Adrenal gland (tissue), 12 donors: Measurements from ENCODE around the gene PPP1R11. TPM values are rescaled to one million over a fixed set of nuclear protein-coding genes. Genes with fewer than 3 reads are reported as not detected.
A peak's percentile ranks its signal among the peaks of the same experiment; 100 is the strongest.
"Not testable (repeated sequence)": the region's sequence is repeated elsewhere in the genome, so short reads cannot be mapped to it uniquely, and the experiment has no call there.

ENCODE experiments used
- DNase-seq, 7 donors: peaks; one replicate each; pipeline ENCODE4 v3.0.0-alpha.2; 2019 to 2020
- H3K27ac ChIP-seq, 5 donors: fragments of 200-600 bp; sonication (generic) in 4 of 5; 1 replicate in 3 of 5; 2 replicates in 2 of 5; pipeline versions ENCODE4 v1.5.1 to v1.8.0; 2016 to 2020; ENCODE audit warnings: mild to moderate bottlenecking in 1 of 5
- H3K27me3 ChIP-seq: fragments of 200-600 bp; 2 replicates; pipeline ENCODE4 v1.8.0; 2021
- H3K36me3 ChIP-seq, 2 donors: fragments of 200-600 bp; replicated peaks in 1 of 2; 1 replicate in 1 of 2; 2 replicates in 1 of 2; pipeline versions ENCODE4 v1.5.1 to v1.8.0; 2018 to 2022
- H3K4me1 ChIP-seq, 2 donors: fragments of 200-600 bp; replicated peaks in 1 of 2; 1 replicate in 1 of 2; 2 replicates in 1 of 2; pipeline versions ENCODE4 v1.5.1 to v1.8.0; 2018 to 2021
- H3K4me3 ChIP-seq, 4 donors: fragments of 200-600 bp; sonication (generic) in 3 of 4; one replicate each; pipeline ENCODE4 v1.5.1; 2016 to 2018
- H3K9me3 ChIP-seq, 3 donors: fragments of 200-600 bp; sonication (generic) in 1 of 3; replicated peaks in 1 of 3; 1 replicate in 2 of 3; 2 replicates in 1 of 3; pipeline versions ENCODE4 v1.5.1 to v1.8.0; 2016 to 2021
- CTCF ChIP-seq, 6 experiments: fragments of 450-650 bp in 4 of 6; fragments of 200-600 bp in 2 of 6; sonication (generic) in 1 of 6; IDR thresholded peaks; 1 replicate in 5 of 6; 2 replicates in 1 of 6; pipeline versions ENCODE4 v1.5.1 to v1.8.0; 2016 to 2021; ENCODE audit warnings: antibody characterized with exemption in 6 of 6, mild to moderate bottlenecking in 2 of 6, moderate library complexity in 1 of 6
- POLR2A ChIP-seq, 2 donors: fragments of 450-650 bp; IDR thresholded peaks; one replicate each; pipeline ENCODE4 v1.6.1; 2017; ENCODE audit warnings: antibody characterized with exemption in 2 of 2, mild to moderate bottlenecking in 2 of 2, moderate library complexity in 1 of 2
- WGBS, 4 donors: extraction: QIAGEN DNeasy Blood & Tissue Kit in 2 of 4; methylation state at CpG; one replicate each; pipeline versions ENCODE4 v1.1.5 to v1.1.7; 2013 to 2017; 5-methylcytosine and 5-hydroxymethylcytosine counted together
- intact Hi-C, 2 donors: fragments of 100-400 bp; cut with DNase I; formaldehyde crosslinking; loops; one replicate each; pipeline versions ENCODE4 v1.14.1 to v1.15.0; 2022 to 2023
- polyA plus RNA-seq, 3 donors: library from polyadenylated mRNA; stranded (reverse); fragments of 200-250 nt in 2 of 3; fragments of 350-450 nt in 1 of 3; fragmentation: Illumina TruSeq in 1 of 3; extraction: RNeasy Lipid Tissue Mini Kit (QIAGEN cat#74804) in 1 of 3; gene quantifications; one replicate each; pipeline ENCODE4 v1.2.3, GENCODE V29; 2013 to 2014
- small RNA-seq, 2 donors: library from RNA; depleted of rRNA; stranded (forward); fragments of <200 nt; gene quantifications; one replicate each; pipeline ENCODE3, GENCODE V24; 2016
- total RNA-seq, 9 donors: library from RNA; depleted of rRNA in 4 of 9; stranded (reverse); fragments of >200 nt in 4 of 9; fragments of 120-200 nt in 1 of 9; fragmentation: NEBNext Ultra II Directional in 1 of 9; extraction: Animal tissue kit (Norgen Biotek cat#: 25700) in 1 of 9; gene quantifications; one replicate each; pipeline versions ENCODE4 v1.1.0 to v1.2.4, GENCODE V29; 2013 to 2023
- donor health status: healthy with polysubstance abuse.
- donor health status: Bipolar disorder and iron deficiency.
- donor health status: DM: yes; HTN: yes; CAD: no.
- donor health status: DM: no; HTN: no; CAD: no.
- donor health status: DM: no; HTN: no; CAD: no.
- donor health status: DM: yes; HTN: yes; CAD: no.

The PPP1R11 gene
- total and polyA plus RNA-seq, 12 donors = 31.2 to 97.7 (median 50.3) TPM

- DNase-seq = no peak
- Histone ChIP-seq H3K27ac (no peak within 1 kb of the TSS), H3K36me3 (no peaks in the 10 kb centered on the region), H3K27me3 (peaks cover 44% of the 10 kb centered on the region), H3K4me1 (no peaks in the 10 kb centered on the region), H3K4me3 (no peak within 1 kb of the TSS), H3K9me3 (no peaks in the 10 kb centered on the region)
- TF ChIP-seq POLR2A (IDR thresholded peaks at IDR 0.05) (no peak), CTCF (IDR thresholded peaks at IDR 0.05) (no peak)
- WGBS, 4 donors = 66 to 83% (median 75%) methylated on average over 3 of the region's 3 CpGs
- intact Hi-C loops = no loop called here
Measured at GRCh38 chr6:30113003-30113759, 46.2 kb downstream of the PPP1R11 start, which contains the start of gene TRIM31. TRIM31 (minus strand) TSS chr6:30113090; CDS start chr6:30112805, 285 bp downstream.

- no peak overlapping the region for H3K4me3 ChIP-seq
- DNase-seq = no peak
- peaks cover 44% of the 10 kb centered on the region for H3K27me3 ChIP-seq
- 29 to 53% (median 48%) methylated on average over 1 of the region's 1 CpG for WGBS, 4 donors
- H3K27ac ChIP-seq = no peak overlapping the region
- TF ChIP-seq CTCF (IDR thresholded peaks at IDR 0.05) = no peak
- TF ChIP-seq POLR2A (IDR thresholded peaks at IDR 0.05) = no peak
- intact Hi-C loops = no loop called here
- no peaks in the 10 kb centered on the region for H3K9me3 ChIP-seq
- no peaks in the 10 kb centered on the region for H3K36me3 ChIP-seq
- H3K4me1 ChIP-seq = no peaks in the 10 kb centered on the region
Measured at GRCh38 chr6:30113841-30114240, 46.8 kb downstream of the PPP1R11 start.

- H3K27ac ChIP-seq = no peak overlapping the region
- no peaks in the 10 kb centered on the region for H3K9me3 ChIP-seq
- intact Hi-C loops = no loop called here
- H3K4me3 ChIP-seq = no peak overlapping the region
- peaks cover 28% of the 10 kb centered on the region for H3K27me3 ChIP-seq
- no peaks in the 10 kb centered on the region for H3K4me1 ChIP-seq
- DNase-seq = no peak
- 59 to 74% (median 70%) methylated on average over 6 of the region's 6 CpGs for WGBS, 4 donors
- TF ChIP-seq CTCF (IDR thresholded peaks at IDR 0.05) (peak in 1 of 6 experiments; percentile 12), POLR2A (IDR thresholded peaks at IDR 0.05) (no peak)
- no peaks in the 10 kb centered on the region for H3K36me3 ChIP-seq
Measured at GRCh38 chr6:30116724-30117123, 49.7 kb downstream of the PPP1R11 start.

- H3K36me3 ChIP-seq, intact Hi-C loops, H3K4me1 ChIP-seq, H3K27ac ChIP-seq, DNase-seq, H3K4me3 ChIP-seq, H3K9me3 ChIP-seq: not testable (repeated sequence)
- peaks cover 18% of the 10 kb centered on the region for H3K27me3 ChIP-seq
- 90 to 94% (median 90%) methylated on average over 5 of the region's 5 CpGs for WGBS, 4 donors
Measured at GRCh38 chr6:30118691-30119090, 51.7 kb downstream of the PPP1R11 start.

Small RNA genes lying within 50 kb of the gene (small RNA-seq; reads per million reads assigned to genes)
- 0 reads per million in 2 donors for gene RF02218
- 0 reads per million in 2 donors for gene RF02219
- gene RF02220 = 0 reads per million in 2 donors

Other genes with a start within 250 kb of the PPP1R11 start
- gene HLA-G, start 239.4 kb upstream of the PPP1R11 start, total RNA-seq = 1 to 10 TPM in 1 of 9 donors, under 1 TPM in 5, not detected in 3; 0.14 to 1.6 (median 0.41) TPM
- gene HLA-G, start 239.4 kb upstream of the PPP1R11 start, polyA plus RNA-seq = not detected
- 1,000 to 10,000 TPM in 7 of 9 donors, 100 to 1,000 TPM in 2; 338 to 2,952 (median 1,253) TPM for gene HLA-A, start 124.7 kb upstream of the PPP1R11 start, total RNA-seq
- gene HLA-A, start 124.7 kb upstream of the PPP1R11 start, polyA plus RNA-seq = 1,000 to 10,000 TPM in 2 of 3 donors, 100 to 1,000 TPM in 1; 341 to 1,363 (median 1,237) TPM
- 10 to 100 TPM in 8 of 9 donors, 1 to 10 TPM in 1; 6.8 to 75.1 (median 32.7) TPM for gene POLR1H, start 5.9 kb upstream of the PPP1R11 start, total RNA-seq
- 10 to 100 TPM; 24.7 to 53.8 (median 29.2) TPM for gene POLR1H, start 5.9 kb upstream of the PPP1R11 start, polyA plus RNA-seq
- 1 to 10 TPM in 3 of 9 donors, under 1 TPM in 3, not detected in 3; 0.11 to 1.7 (median 0.96) TPM for gene RNF39, start 8.6 kb downstream of the PPP1R11 start, total RNA-seq
- gene RNF39, start 8.6 kb downstream of the PPP1R11 start, polyA plus RNA-seq = under 1 TPM; 0.17 to 0.51 (median 0.48) TPM
- under 1 TPM in 2 of 9 donors, not detected in 7; 0.19 TPM for gene TRIM31, start 45.9 kb downstream of the PPP1R11 start, total RNA-seq
- under 1 TPM in 2 of 3 donors, not detected in 1; 0.13 to 0.80 TPM for gene TRIM31, start 45.9 kb downstream of the PPP1R11 start, polyA plus RNA-seq
- gene TRIM40, start 68.9 kb downstream of the PPP1R11 start, total RNA-seq = under 1 TPM in 1 of 9 donors, not detected in 8; 0.11 TPM
- gene TRIM40, start 68.9 kb downstream of the PPP1R11 start, polyA plus RNA-seq = under 1 TPM in 1 of 3 donors, not detected in 2; 0.16 TPM
- under 1 TPM in 1 of 9 donors, not detected in 8; 0.67 TPM for gene TRIM10, start 94.0 kb downstream of the PPP1R11 start, total RNA-seq
- not detected for gene TRIM10, start 94.0 kb downstream of the PPP1R11 start, polyA plus RNA-seq
- gene TRIM15, start 96.3 kb downstream of the PPP1R11 start, total RNA-seq = not detected
- gene TRIM15, start 96.3 kb downstream of the PPP1R11 start, polyA plus RNA-seq = not detected
- gene TRIM26, start 146.2 kb downstream of the PPP1R11 start, total RNA-seq = 10 to 100 TPM; 18.4 to 49.6 (median 40.5) TPM
- gene TRIM26, start 146.2 kb downstream of the PPP1R11 start, polyA plus RNA-seq = 10 to 100 TPM; 25.8 to 37.3 (median 34.8) TPM